ENCODE data around the gene CD93. TPM values are rescaled to one million over a fixed set of nuclear protein-coding genes. Genes with fewer than 3 reads are reported as not detected.

The CD93 gene
- total RNA-seq, 1 experiment from 2014 or later = not detected

- ATAC-seq (no peak), DNase-seq (no peak)
- no peaks in the 10 kb centered on the region for H3K9me2 ChIP-seq (replicated peaks; ENCODE audit: low read length)
- H3K4me3 ChIP-seq (ENCODE audit: low read length) = no peak overlapping the region
- H3F3A ChIP-seq (ENCODE audit: low read length, unreplicated experiment) = no peaks in the 10 kb centered on the region
- no peaks in the 10 kb centered on the region for H3K9me3 ChIP-seq (ENCODE audit: low read length)
- H3K27me3 ChIP-seq (ENCODE audit: low read length) = 0 out of 2 replicates have a peak, but pooled peaks cover 3% of the 10 kb centered on the region
- H3K4me1 ChIP-seq (ENCODE audit: insufficient read depth, low read length) = no peaks in the 10 kb centered on the region; the same call in 1 of the 2 replicates
- no peaks in the 10 kb centered on the region for H3K79me2 ChIP-seq (ENCODE audit: low read length)
- no peak overlapping the region for H2AFZ ChIP-seq (ENCODE audit: low read length)
- ChIA-PET CTCF (no interaction called here), POLR2A (ENCODE audit: unreplicated experiment) (no interaction called here)
- no peak overlapping the region for H3K4me2 ChIP-seq (ENCODE audit: low read length)
- H3K9ac ChIP-seq (ENCODE audit: low read length) = no peak overlapping the region
- intact Hi-C loops (cut with micrococcal nuclease) = no loop called here
- no peaks in the 10 kb centered on the region for H3K36me3 ChIP-seq (ENCODE audit: low read depth, low read length)
- no peak for TF ChIP-seq EZH2phosphoT487 (IDR thresholded peaks at IDR 0.05; ENCODE audit: borderline replicate concordance, low read length)
- TF ChIP-seq, protein P1, sequence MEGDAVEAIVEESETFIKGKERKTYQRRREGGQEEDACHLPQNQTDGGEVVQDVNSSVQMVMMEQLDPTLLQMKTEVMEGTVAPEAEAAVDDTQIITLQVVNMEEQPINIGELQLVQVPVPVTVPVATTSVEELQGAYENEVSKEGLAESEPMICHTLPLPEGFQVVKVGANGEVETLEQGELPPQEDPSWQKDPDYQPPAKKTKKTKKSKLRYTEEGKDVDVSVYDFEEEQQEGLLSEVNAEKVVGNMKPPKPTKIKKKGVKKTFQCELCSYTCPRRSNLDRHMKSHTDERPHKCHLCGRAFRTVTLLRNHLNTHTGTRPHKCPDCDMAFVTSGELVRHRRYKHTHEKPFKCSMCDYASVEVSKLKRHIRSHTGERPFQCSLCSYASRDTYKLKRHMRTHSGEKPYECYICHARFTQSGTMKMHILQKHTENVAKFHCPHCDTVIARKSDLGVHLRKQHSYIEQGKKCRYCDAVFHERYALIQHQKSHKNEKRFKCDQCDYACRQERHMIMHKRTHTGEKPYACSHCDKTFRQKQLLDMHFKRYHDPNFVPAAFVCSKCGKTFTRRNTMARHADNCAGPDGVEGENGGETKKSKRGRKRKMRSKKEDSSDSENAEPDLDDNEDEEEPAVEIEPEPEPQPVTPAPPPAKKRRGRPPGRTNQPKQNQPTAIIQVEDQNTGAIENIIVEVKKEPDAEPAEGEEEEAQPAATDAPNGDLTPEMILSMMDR (conservative IDR thresholded peaks at IDR 0.05; ENCODE audit: low read depth, low read length) = no peak
- no peaks in the 10 kb centered on the region for H4K20me1 ChIP-seq (ENCODE audit: low read length)
- H3K27ac ChIP-seq (ENCODE audit: low read length) = no peak overlapping the region
- BruUV-seq (replicated peaks) = no TSS peak
These were observed 33.5 kb upstream of the CD93 start for GRCh38 chr20:23119456-23120216.

DNA sequence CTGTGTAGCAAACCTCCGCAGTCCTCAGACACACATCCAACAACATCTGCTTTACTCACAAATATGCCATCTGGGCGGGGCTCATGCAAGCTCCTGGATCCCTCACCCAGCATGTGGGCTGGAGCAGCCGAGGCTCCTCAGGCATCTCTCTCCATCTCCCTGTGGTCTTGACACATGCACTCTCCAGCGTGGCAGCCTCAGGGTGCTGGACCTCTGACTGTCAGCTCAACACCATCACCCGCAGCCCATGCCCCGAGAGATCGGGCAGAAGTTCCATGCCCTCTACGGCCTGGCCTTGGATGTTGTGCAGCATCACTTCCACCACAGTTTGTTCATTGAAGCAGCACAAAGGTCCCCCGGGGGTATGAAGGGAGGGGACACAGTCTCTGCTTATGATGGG, 32.6 kb upstream of the CD93 start:
- Histone ChIP-seq H3K9ac (ENCODE audit: low read length) (no peak overlapping the region), H3K4me3 (ENCODE audit: low read length) (no peak overlapping the region), H2AFZ (ENCODE audit: low read length) (no peak overlapping the region), H3K27me3 (ENCODE audit: low read length) (0 out of 2 replicates have a peak, but pooled peaks cover 3% of the 10 kb centered on the region), H3F3A (ENCODE audit: low read length, unreplicated experiment) (no peaks in the 10 kb centered on the region), H3K4me2 (ENCODE audit: low read length) (no peak overlapping the region), H3K9me3 (ENCODE audit: low read length) (no peaks in the 10 kb centered on the region), H3K79me2 (ENCODE audit: low read length) (no peaks in the 10 kb centered on the region), H3K9me2 (replicated peaks; ENCODE audit: low read length) (no peaks in the 10 kb centered on the region), H4K20me1 (ENCODE audit: low read length) (no peaks in the 10 kb centered on the region), H3K4me1 (ENCODE audit: insufficient read depth, low read length) (no peaks in the 10 kb centered on the region; the same call in 1 of the 2 replicates), H3K27ac (ENCODE audit: low read length) (no peak overlapping the region), H3K36me3 (ENCODE audit: low read depth, low read length) (no peaks in the 10 kb centered on the region)
- ChIA-PET CTCF (no interaction called here), POLR2A (ENCODE audit: unreplicated experiment) (no interaction called here)
- ATAC-seq = no peak
- intact Hi-C loops (cut with micrococcal nuclease) = no loop called here
- no peak for DNase-seq
- TF ChIP-seq EZH2 (IDR thresholded peaks at IDR 0.05; ENCODE audit: low read length, unreplicated experiment) (no peak), EZH2phosphoT487 (IDR thresholded peaks at IDR 0.05; ENCODE audit: borderline replicate concordance, low read length) (no peak)
- TF ChIP-seq, protein P1 (conservative IDR thresholded peaks at IDR 0.05; ENCODE audit: low read depth, low read length) = no peak
- BruUV-seq (replicated peaks) = no TSS peak

DNA sequence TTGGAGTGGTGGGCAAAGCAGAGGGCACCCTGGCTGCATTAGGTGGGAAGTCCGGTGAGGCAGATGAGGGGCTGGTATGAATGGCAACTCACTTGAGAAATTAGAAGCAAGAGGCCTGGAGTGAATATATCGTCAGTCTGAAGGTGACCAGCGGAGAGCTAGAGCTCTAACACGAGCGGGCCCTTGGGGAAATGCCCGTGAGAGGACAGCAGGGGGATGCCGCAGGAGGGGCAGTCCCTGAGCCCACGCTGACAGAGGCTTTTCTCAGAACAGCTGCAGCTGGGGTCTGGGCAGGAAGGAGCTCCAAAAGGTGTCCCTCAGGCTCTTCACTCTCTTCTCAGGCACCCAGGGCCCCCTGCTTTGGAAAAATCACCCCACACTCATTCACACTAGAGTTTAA, 32.0 kb upstream of the CD93 start:
- Histone ChIP-seq H4K20me1 (ENCODE audit: low read length) (no peaks in the 10 kb centered on the region), H3K9ac (ENCODE audit: low read length) (no peak overlapping the region), H2AFZ (ENCODE audit: low read length) (no peak overlapping the region), H3K4me1 (ENCODE audit: insufficient read depth, low read length) (no peaks in the 10 kb centered on the region; the same call in 1 of the 2 replicates), H3K27me3 (ENCODE audit: low read length) (0 out of 2 replicates have a peak, but pooled peaks cover 3% of the 10 kb centered on the region), H3K9me2 (replicated peaks; ENCODE audit: low read length) (no peaks in the 10 kb centered on the region), H3K27ac (ENCODE audit: low read length) (no peak overlapping the region), H3F3A (ENCODE audit: low read length, unreplicated experiment) (no peaks in the 10 kb centered on the region), H3K9me3 (ENCODE audit: low read length) (no peaks in the 10 kb centered on the region), H3K4me3 (ENCODE audit: low read length) (no peak overlapping the region), H3K4me2 (ENCODE audit: low read length) (no peak overlapping the region), H3K36me3 (ENCODE audit: low read depth, low read length) (no peaks in the 10 kb centered on the region), H3K79me2 (ENCODE audit: low read length) (no peaks in the 10 kb centered on the region)
- intact Hi-C loops (cut with micrococcal nuclease) = no loop called here
- CTCF ChIA-PET = no interaction called here
- TF ChIP-seq, protein P1 (conservative IDR thresholded peaks at IDR 0.05; ENCODE audit: low read depth, low read length) = no peak
- TF ChIP-seq EZH2phosphoT487 (IDR thresholded peaks at IDR 0.05; ENCODE audit: borderline replicate concordance, low read length) (no peak), EZH2 (IDR thresholded peaks at IDR 0.05; ENCODE audit: low read length, unreplicated experiment) (no peak)
- ATAC-seq = no peak
- BruUV-seq (replicated peaks) = no TSS peak
- POLR2A ChIA-PET (ENCODE audit: unreplicated experiment) = no interaction called here
- no peak for DNase-seq
